OCI-LY1 (cell line): ENCODE results near the gene TEX261.
A peak's percentile ranks its signal among the peaks of the same experiment; 100 is the strongest.

ENCODE experiments used
- H2AFZ ChIP-seq: fragments of 200-600 bp; sonication (generic), shearing (Covaris generic); 2 replicates; pipeline ENCODE4 v1.6.0; 2014; ENCODE audit warnings: antibody characterized with exemption, mild to moderate bottlenecking, low read length
- H3F3A ChIP-seq: fragments of 200-600 bp; sonication (generic), shearing (Covaris generic); 2 replicates; pipeline ENCODE4 v1.6.0; 2014; ENCODE audit warnings: mild to moderate bottlenecking, antibody characterized with exemption, low read length, moderate library complexity; ENCODE audit not compliant: insufficient read depth
- H3K27ac ChIP-seq: fragments of 200-600 bp; sonication (generic); 2 replicates; pipeline ENCODE4 v1.5.1; 2014; ENCODE audit warnings: low read length, mixed run types, mild to moderate bottlenecking, low read depth; ENCODE audit not compliant: poor library complexity, severe bottlenecking
- H3K27me3 ChIP-seq: fragments of 200-600 bp; sonication (generic); 2 replicates; pipeline ENCODE4 v1.6.0; 2014; ENCODE audit warnings: antibody characterized with exemption, mild to moderate bottlenecking, low read length, moderate library complexity; ENCODE audit not compliant: insufficient read depth
- H3K36me3 ChIP-seq: fragments of 200-600 bp; sonication (generic); 2 replicates; pipeline ENCODE4 v1.6.1; 2014; ENCODE audit warnings: mild to moderate bottlenecking, antibody characterized with exemption, low read length, moderate library complexity, mixed read lengths; ENCODE audit not compliant: insufficient read depth
- H3K4me1 ChIP-seq: fragments of 200-600 bp; sonication (generic); 2 replicates; pipeline ENCODE4 v1.5.1; 2014; ENCODE audit warnings: mild to moderate bottlenecking, low read length, moderate library complexity; ENCODE audit not compliant: insufficient read depth, severe bottlenecking
- H3K4me2 ChIP-seq: fragments of 200-600 bp; sonication (generic), shearing (Covaris generic); 2 replicates; pipeline ENCODE4 v1.6.1; 2014; ENCODE audit warnings: low read length
- H3K4me3 ChIP-seq: fragments of 200-600 bp; sonication (generic); 2 replicates; pipeline ENCODE4 v1.5.1; 2014; ENCODE audit warnings: low read length, low read depth, mild to moderate bottlenecking, mixed read lengths; ENCODE audit not compliant: poor library complexity, severe bottlenecking
- H3K79me2 ChIP-seq: fragments of 200-600 bp; shearing (Covaris generic); 2 replicates; pipeline ENCODE4 v1.6.1; 2016; ENCODE audit warnings: mixed run types, low read length, mixed read lengths; ENCODE audit not compliant: insufficient read depth
- H3K9ac ChIP-seq: fragments of 200-600 bp; sonication (generic), shearing (Covaris generic); 2 replicates; pipeline ENCODE4 v1.6.1; 2014; ENCODE audit warnings: mild to moderate bottlenecking, low read length, mixed read lengths
- H3K9me2 ChIP-seq: fragments of 200-600 bp; sonication (generic), shearing (Covaris generic); 2 replicates; pipeline ENCODE4 v1.6.1; 2014; ENCODE audit warnings: low read depth, mild to moderate bottlenecking, low read length, mixed read lengths
- H3K9me3 ChIP-seq: fragments of 200-600 bp; shearing (Covaris generic); 2 replicates; pipeline ENCODE4 v1.6.1; 2014; ENCODE audit warnings: low read length, mixed read lengths
- H4K20me1 ChIP-seq: fragments of 200-600 bp; sonication (generic), shearing (Covaris generic); 2 replicates; pipeline ENCODE4 v1.6.0; 2016; ENCODE audit warnings: mild to moderate bottlenecking, low read length; ENCODE audit not compliant: insufficient read depth
- CTCF ChIP-seq: fragments of 200-600 bp; sonication (generic), shearing (Covaris generic); IDR thresholded peaks from 2 replicates; pipeline ENCODE4 v1.5.1; 2017; ENCODE audit warnings: mild to moderate bottlenecking, antibody characterized with exemption, low read length, moderate library complexity, mixed read lengths
- EZH2 ChIP-seq: fragments of 200-600 bp; sonication (generic), shearing (Covaris generic); IDR thresholded peaks from 2 replicates; pipeline ENCODE4 v1.8.0; 2017; ENCODE audit warnings: borderline replicate concordance, mixed run types, mild to moderate bottlenecking, antibody characterized with exemption, low read length, moderate library complexity, mixed read lengths

TEX261 gene

GRCh38 chr2:71003396-71003795 is 8.7 kb upstream of the TEX261 start:
- no peaks in the 10 kb centered on the region for H3K9me2 ChIP-seq
- H3K4me1 ChIP-seq = peaks cover 15% of the 10 kb centered on the region
- H3K27me3 ChIP-seq = no peaks in the 10 kb centered on the region
- H3K79me2 ChIP-seq = no peaks in the 10 kb centered on the region
- no peaks in the 10 kb centered on the region for H3F3A ChIP-seq
- no peaks in the 10 kb centered on the region for H4K20me1 ChIP-seq
- H3K27ac ChIP-seq = no peak overlapping the region
- H3K36me3 ChIP-seq = no peaks in the 10 kb centered on the region
- H3K4me3 ChIP-seq = no peak overlapping the region
- no peak overlapping the region for H3K9ac ChIP-seq
- H2AFZ ChIP-seq = no peak overlapping the region
- H3K4me2 ChIP-seq = no peak overlapping the region
- TF ChIP-seq EZH2 = no peak
- TF ChIP-seq CTCF = no peak
- H3K9me3 ChIP-seq = no peaks in the 10 kb centered on the region

GRCh38 chr2:71001981-71002570 is 7.4 kb upstream of the TEX261 start:
- Histone ChIP-seq H3K36me3 (no peaks in the 10 kb centered on the region), H4K20me1 (no peaks in the 10 kb centered on the region), H3K4me2 (no peak overlapping the region), H3K9ac (no peak overlapping the region), H3K4me3 (no peak overlapping the region), H3K79me2 (no peaks in the 10 kb centered on the region), H2AFZ (no peak overlapping the region), H3K27ac (no peak overlapping the region), H3K9me3 (no peaks in the 10 kb centered on the region), H3F3A (no peaks in the 10 kb centered on the region), H3K4me1 (peaks cover 15% of the 10 kb centered on the region), H3K9me2 (no peaks in the 10 kb centered on the region), H3K27me3 (no peaks in the 10 kb centered on the region)
- TF ChIP-seq EZH2 = no peak
- TF ChIP-seq CTCF = no peak

- Histone ChIP-seq H3K79me2 (no peaks in the 10 kb centered on the region), H3K4me3 (no peak overlapping the region), H3K4me1 (peaks cover 15% of the 10 kb centered on the region), H3K9me2 (no peaks in the 10 kb centered on the region), H3K9ac (peak overlapping the region; percentile 68; the same call in 1 of the 2 replicates), H4K20me1 (no peaks in the 10 kb centered on the region), H3K36me3 (no peaks in the 10 kb centered on the region), H3K27me3 (no peaks in the 10 kb centered on the region), H3K27ac (no peak overlapping the region), H2AFZ (0 out of 2 replicates have a peak overlapping the region, but pooled peaks have one; percentile 6), H3K9me3 (no peaks in the 10 kb centered on the region), H3K4me2 (peak overlapping the region; percentile 95), H3F3A (no peaks in the 10 kb centered on the region)
- no peak for TF ChIP-seq EZH2
- TF ChIP-seq CTCF = no peak
These were observed 6.9 kb upstream of the TEX261 start for GRCh38 chr2:71001592-71001927.
